ENCODE data around the gene FBXO22. TPM values are rescaled to one million over a fixed set of nuclear protein-coding genes. Genes with fewer than 3 reads are reported as not detected.

The FBXO22 gene
- polyA plus RNA-seq, 1 experiment = 68.7 TPM

- ChIA-PET CTCF (interaction anchor here (1.5 kb wide), 1 partner anchor 24 kb away, joined by 4 read pairs; no protein-coding TSS in a partner anchor), POLR2A (interaction anchor here (0.6 kb wide), 1 partner anchor 174 kb away, joined by 3 read pairs; no protein-coding TSS in a partner anchor)
- no peaks in the 10 kb centered on the region; the same call in 1 of the 2 replicates for H3K9me3 ChIP-seq (ENCODE audit: control insufficient read depth, insufficient read depth, low read length)
- H3K4me3 ChIP-seq (ENCODE audit: low read depth, low read length) = no peak overlapping the region
- TF ChIP-seq, protein P1, sequence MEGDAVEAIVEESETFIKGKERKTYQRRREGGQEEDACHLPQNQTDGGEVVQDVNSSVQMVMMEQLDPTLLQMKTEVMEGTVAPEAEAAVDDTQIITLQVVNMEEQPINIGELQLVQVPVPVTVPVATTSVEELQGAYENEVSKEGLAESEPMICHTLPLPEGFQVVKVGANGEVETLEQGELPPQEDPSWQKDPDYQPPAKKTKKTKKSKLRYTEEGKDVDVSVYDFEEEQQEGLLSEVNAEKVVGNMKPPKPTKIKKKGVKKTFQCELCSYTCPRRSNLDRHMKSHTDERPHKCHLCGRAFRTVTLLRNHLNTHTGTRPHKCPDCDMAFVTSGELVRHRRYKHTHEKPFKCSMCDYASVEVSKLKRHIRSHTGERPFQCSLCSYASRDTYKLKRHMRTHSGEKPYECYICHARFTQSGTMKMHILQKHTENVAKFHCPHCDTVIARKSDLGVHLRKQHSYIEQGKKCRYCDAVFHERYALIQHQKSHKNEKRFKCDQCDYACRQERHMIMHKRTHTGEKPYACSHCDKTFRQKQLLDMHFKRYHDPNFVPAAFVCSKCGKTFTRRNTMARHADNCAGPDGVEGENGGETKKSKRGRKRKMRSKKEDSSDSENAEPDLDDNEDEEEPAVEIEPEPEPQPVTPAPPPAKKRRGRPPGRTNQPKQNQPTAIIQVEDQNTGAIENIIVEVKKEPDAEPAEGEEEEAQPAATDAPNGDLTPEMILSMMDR (IDR thresholded peaks at IDR 0.05; ENCODE audit: low read depth, low read length) = no peak
- DNase-seq (ENCODE audit: low read depth, low spot score) = peak; percentile 47
- H3K27ac ChIP-seq (ENCODE audit: low read depth, low read length) = no peak overlapping the region
- H3K27me3 ChIP-seq (ENCODE audit: control insufficient read depth, insufficient read depth, low read length) = no peaks in the 10 kb centered on the region
Measured at GRCh38 chr15:75945953-75946352, 42.3 kb downstream of the FBXO22 start.

- POLR2A ChIA-PET = no interaction called here
- Histone ChIP-seq H3K4me3 (ENCODE audit: low read depth, low read length) (no peak overlapping the region), H3K27ac (ENCODE audit: low read depth, low read length) (no peak overlapping the region), H3K9me3 (ENCODE audit: control insufficient read depth, insufficient read depth, low read length) (no peaks in the 10 kb centered on the region; the same call in 1 of the 2 replicates), H3K27me3 (ENCODE audit: control insufficient read depth, insufficient read depth, low read length) (no peaks in the 10 kb centered on the region)
- CTCF ChIA-PET = interaction anchor here (1.5 kb wide), 1 partner anchor 25 kb away, joined by 4 read pairs; no protein-coding TSS in a partner anchor
- DNase-seq (ENCODE audit: low read depth, low spot score) = peak; percentile 26
- TF ChIP-seq, protein P1 (IDR thresholded peaks at IDR 0.05; ENCODE audit: low read depth, low read length) = no peak
Measured at GRCh38 chr15:75947092-75947491, 43.4 kb downstream of the FBXO22 start.

GRCh38 chr15:75948761-75949296 is 45.2 kb downstream of the FBXO22 start:
- no peak for DNase-seq (ENCODE audit: low read depth, low spot score)
- ChIA-PET CTCF (interaction anchor here (0.7 kb wide), 1 partner anchor 27 kb away, joined by 6 read pairs; no protein-coding TSS in a partner anchor), POLR2A (no interaction called here)
- no peaks in the 10 kb centered on the region; the same call in 1 of the 2 replicates for H3K9me3 ChIP-seq (ENCODE audit: control insufficient read depth, insufficient read depth, low read length)
- TF ChIP-seq, protein P1 (IDR thresholded peaks at IDR 0.05; ENCODE audit: low read depth, low read length) = no peak
- H3K4me3 ChIP-seq (ENCODE audit: low read depth, low read length) = no peak overlapping the region
- no peak overlapping the region for H3K27ac ChIP-seq (ENCODE audit: low read depth, low read length)
- no peaks in the 10 kb centered on the region for H3K27me3 ChIP-seq (ENCODE audit: control insufficient read depth, insufficient read depth, low read length)

DNA sequence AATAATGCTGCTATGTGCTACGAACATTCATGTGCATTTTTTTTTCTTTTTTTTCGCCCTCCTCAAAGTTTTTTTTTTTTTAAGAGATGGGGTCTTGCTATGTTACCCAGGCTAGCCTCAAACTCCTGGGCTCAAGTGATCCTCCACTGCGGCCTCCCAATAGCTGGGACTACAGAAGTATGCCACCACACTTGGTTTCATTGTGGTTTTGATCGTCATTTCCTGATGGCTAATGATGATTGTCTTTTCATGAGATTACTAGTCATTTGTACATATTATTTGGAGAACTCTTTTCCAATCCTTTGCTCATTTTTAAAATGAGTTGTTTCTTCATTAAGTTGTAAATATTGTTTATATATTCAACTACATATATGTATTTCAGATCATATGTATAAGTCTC is 48.8 kb downstream of the FBXO22 start:
- no peak overlapping the region for H3K4me3 ChIP-seq (ENCODE audit: low read depth, low read length)
- no peak overlapping the region for H3K27ac ChIP-seq (ENCODE audit: low read depth, low read length)
- no peaks in the 10 kb centered on the region for H3K27me3 ChIP-seq (ENCODE audit: control insufficient read depth, insufficient read depth, low read length)
- no peak for DNase-seq (ENCODE audit: low read depth, low spot score)
- TF ChIP-seq, protein P1 (IDR thresholded peaks at IDR 0.05; ENCODE audit: low read depth, low read length) = no peak
- POLR2A ChIA-PET = no interaction called here
- no peaks in the 10 kb centered on the region for H3K9me3 ChIP-seq (ENCODE audit: control insufficient read depth, insufficient read depth, low read length)
- CTCF ChIA-PET = no interaction called here

DNA sequence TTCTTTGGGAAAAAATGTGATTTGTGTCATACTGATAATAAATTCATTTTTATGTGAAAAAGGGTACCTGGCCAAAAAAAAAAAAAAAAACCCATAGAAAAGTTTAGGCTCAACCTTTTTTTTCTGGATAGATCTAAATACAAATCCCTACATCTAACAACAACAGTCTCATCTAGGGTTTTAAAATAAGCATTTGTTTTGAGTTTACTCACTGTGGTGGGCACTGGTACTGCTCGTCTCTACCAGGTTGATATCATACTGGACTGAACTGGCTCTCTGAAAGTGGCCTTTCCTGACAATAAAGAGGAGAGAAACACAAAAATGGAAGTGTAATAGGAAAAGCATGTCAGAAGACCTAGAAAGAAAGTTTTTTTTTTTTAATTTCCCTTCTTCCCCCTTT is 52.0 kb downstream of the FBXO22 start:
- TF ChIP-seq, protein P1 (IDR thresholded peaks at IDR 0.05; ENCODE audit: low read depth, low read length) = no peak
- Histone ChIP-seq H3K27me3 (ENCODE audit: control insufficient read depth, insufficient read depth, low read length) (no peaks in the 10 kb centered on the region), H3K4me3 (ENCODE audit: low read depth, low read length) (no peak overlapping the region), H3K9me3 (ENCODE audit: control insufficient read depth, insufficient read depth, low read length) (no peaks in the 10 kb centered on the region), H3K27ac (ENCODE audit: low read depth, low read length) (no peak overlapping the region)
- CTCF ChIA-PET = no interaction called here
- POLR2A ChIA-PET = no interaction called here
- no peak for DNase-seq (ENCODE audit: low read depth, low spot score)

Data from AG04450 (cell line).